Measurements from ENCODE around the gene SLC22A15.

Gene SLC22A15

GRCh38 chr1:116002781-116003420 lies 26.6 kb downstream of the SLC22A15 start:
- Histone ChIP-seq H3K27ac (ENCODE audit: low read depth, low read length) (no peak overlapping the region), H3K9me3 (ENCODE audit: control insufficient read depth in 1 of 2, low read length in 2 of 2) (peaks cover 1 to 7% of the 10 kb centered on the region in 2 donors), H3K4me3 (ENCODE audit: low read depth in 1 of 2, low read length in 2 of 2) (no peak overlapping the region)

GRCh38 chr1:116003823-116004222 lies 27.5 kb downstream of the SLC22A15 start:
- Histone ChIP-seq H3K4me1 (ENCODE audit: control insufficient read depth in 1 of 2, insufficient read depth in 2 of 2, low read length in 2 of 2) (peaks cover 6 to 9% of the 10 kb centered on the region in 2 donors), H3K4me3 (ENCODE audit: low read depth in 1 of 2, low read length in 2 of 2) (no peak overlapping the region), H3K36me3 (ENCODE audit: control insufficient read depth in 1 of 2, insufficient read depth in 2 of 2, low read length in 2 of 2) (no peaks in the 10 kb centered on the region), H3K9me3 (ENCODE audit: control insufficient read depth in 1 of 2, low read length in 2 of 2) (no peaks in the 10 kb centered on the region), H3K9ac (ENCODE audit: low read depth in 1 of 2, low read length in 2 of 2) (no peak overlapping the region), H3K27me3 (ENCODE audit: control insufficient read depth in 1 of 2, insufficient read depth in 2 of 2, low read length in 2 of 2) (no peaks in the 10 kb centered on the region), H3K27ac (ENCODE audit: low read depth, low read length) (no peak overlapping the region)

More at GRCh38 chr1:116002781-116003420, 26.6 kb downstream of the SLC22A15 start:
- Histone ChIP-seq H3K9ac (ENCODE audit: low read depth in 1 of 2, low read length in 2 of 2) (no peak overlapping the region), H3K27me3 (ENCODE audit: control insufficient read depth in 1 of 2, insufficient read depth in 2 of 2, low read length in 2 of 2) (no peaks in the 10 kb centered on the region), H3K36me3 (ENCODE audit: control insufficient read depth in 1 of 2, insufficient read depth in 2 of 2, low read length in 2 of 2) (no peaks in the 10 kb centered on the region), H3K4me1 (ENCODE audit: control insufficient read depth in 1 of 2, insufficient read depth in 2 of 2, low read length in 2 of 2) (peaks cover 6 to 9% of the 10 kb centered on the region in 2 donors)

- Histone ChIP-seq H3K4me3 (ENCODE audit: low read depth in 1 of 2, low read length in 2 of 2) (peak overlapping the region; percentile 63 to 67), H3K9ac (ENCODE audit: low read depth in 1 of 2, low read length in 2 of 2) (peak overlapping the region; percentile 30 to 35), H3K9me3 (ENCODE audit: control insufficient read depth in 1 of 2, low read length in 2 of 2) (no peaks in the 10 kb centered on the region), H3K36me3 (ENCODE audit: control insufficient read depth in 1 of 2, insufficient read depth in 2 of 2, low read length in 2 of 2) (no peaks in the 10 kb centered on the region), H3K27me3 (ENCODE audit: control insufficient read depth in 1 of 2, insufficient read depth in 2 of 2, low read length in 2 of 2) (no peaks in the 10 kb centered on the region), H3K4me1 (ENCODE audit: control insufficient read depth in 1 of 2, insufficient read depth in 2 of 2, low read length in 2 of 2) (peaks cover 6 to 9% of the 10 kb centered on the region in 2 donors), H3K27ac (ENCODE audit: low read depth, low read length) (no peak overlapping the region)
Measured at GRCh38 chr1:116006486-116006964, 30.2 kb downstream of the SLC22A15 start.

GRCh38 chr1:116008656-116009390 lies 32.5 kb downstream of the SLC22A15 start:
- Histone ChIP-seq H3K4me1 (ENCODE audit: control insufficient read depth in 1 of 2, insufficient read depth in 2 of 2, low read length in 2 of 2) (peaks cover 6 to 9% of the 10 kb centered on the region in 2 donors), H3K9ac (ENCODE audit: low read depth in 1 of 2, low read length in 2 of 2) (no peak overlapping the region), H3K27me3 (ENCODE audit: control insufficient read depth in 1 of 2, insufficient read depth in 2 of 2, low read length in 2 of 2) (no peaks in the 10 kb centered on the region)

GRCh38 chr1:116012716-116013115 lies 36.4 kb downstream of the SLC22A15 start:
- Histone ChIP-seq H3K36me3 (ENCODE audit: control insufficient read depth in 1 of 2, insufficient read depth in 2 of 2, low read length in 2 of 2) (no peaks in the 10 kb centered on the region), H3K4me1 (ENCODE audit: control insufficient read depth in 1 of 2, insufficient read depth in 2 of 2, low read length in 2 of 2) (no peaks in the 10 kb centered on the region), H3K9me3 (ENCODE audit: control insufficient read depth in 1 of 2, low read length in 2 of 2) (no peaks in the 10 kb centered on the region), H3K4me3 (ENCODE audit: low read depth in 1 of 2, low read length in 2 of 2) (no peak overlapping the region), H3K9ac (ENCODE audit: low read depth in 1 of 2, low read length in 2 of 2) (no peak overlapping the region), H3K27ac (ENCODE audit: low read depth, low read length) (no peak overlapping the region), H3K27me3 (ENCODE audit: control insufficient read depth in 1 of 2, insufficient read depth in 2 of 2, low read length in 2 of 2) (no peaks in the 10 kb centered on the region)

More at GRCh38 chr1:116008656-116009390, 32.5 kb downstream of the SLC22A15 start:
- Histone ChIP-seq H3K27ac (ENCODE audit: low read depth, low read length) (no peak overlapping the region), H3K4me3 (ENCODE audit: low read depth in 1 of 2, low read length in 2 of 2) (no peak overlapping the region), H3K36me3 (ENCODE audit: control insufficient read depth in 1 of 2, insufficient read depth in 2 of 2, low read length in 2 of 2) (no peaks in the 10 kb centered on the region), H3K9me3 (ENCODE audit: control insufficient read depth in 1 of 2, low read length in 2 of 2) (no peaks in the 10 kb centered on the region)

- no peak overlapping the region for H3K9ac ChIP-seq (ENCODE audit: low read depth in 1 of 2, low read length in 2 of 2)
- no peaks in the 10 kb centered on the region for H3K36me3 ChIP-seq (ENCODE audit: control insufficient read depth in 1 of 2, insufficient read depth in 2 of 2, low read length in 2 of 2)
- no peaks in the 10 kb centered on the region for H3K4me1 ChIP-seq (ENCODE audit: control insufficient read depth in 1 of 2, insufficient read depth in 2 of 2, low read length in 2 of 2)
- no peak overlapping the region for H3K4me3 ChIP-seq (ENCODE audit: low read depth in 1 of 2, low read length in 2 of 2)
- no peaks in the 10 kb centered on the region for H3K27me3 ChIP-seq (ENCODE audit: control insufficient read depth in 1 of 2, insufficient read depth in 2 of 2, low read length in 2 of 2)
- no peaks in the 10 kb centered on the region for H3K9me3 ChIP-seq (ENCODE audit: control insufficient read depth in 1 of 2, low read length in 2 of 2)
- H3K27ac ChIP-seq (ENCODE audit: low read depth, low read length): no peak overlapping the region
Measured at GRCh38 chr1:116015679-116016078, 39.4 kb downstream of the SLC22A15 start.

- no peaks in the 10 kb centered on the region for H3K9me3 ChIP-seq (ENCODE audit: control insufficient read depth in 1 of 2, low read length in 2 of 2)
- no peak overlapping the region for H3K4me3 ChIP-seq (ENCODE audit: low read depth in 1 of 2, low read length in 2 of 2)
- no peaks in the 10 kb centered on the region for H3K4me1 ChIP-seq (ENCODE audit: control insufficient read depth in 1 of 2, insufficient read depth in 2 of 2, low read length in 2 of 2)
- H3K36me3 ChIP-seq (ENCODE audit: control insufficient read depth in 1 of 2, insufficient read depth in 2 of 2, low read length in 2 of 2): no peaks in the 10 kb centered on the region
- no peak overlapping the region for H3K9ac ChIP-seq (ENCODE audit: low read depth in 1 of 2, low read length in 2 of 2)
- H3K27me3 ChIP-seq (ENCODE audit: control insufficient read depth in 1 of 2, insufficient read depth in 2 of 2, low read length in 2 of 2): no peaks in the 10 kb centered on the region
- H3K27ac ChIP-seq (ENCODE audit: low read depth, low read length): no peak overlapping the region
Measured at GRCh38 chr1:116018007-116018406, 41.7 kb downstream of the SLC22A15 start.

GRCh38 chr1:116019653-116020253 lies 43.4 kb downstream of the SLC22A15 start:
- Histone ChIP-seq H3K9ac (ENCODE audit: low read depth in 1 of 2, low read length in 2 of 2) (no peak overlapping the region), H3K4me3 (ENCODE audit: low read depth in 1 of 2, low read length in 2 of 2) (no peak overlapping the region), H3K27me3 (ENCODE audit: control insufficient read depth in 1 of 2, insufficient read depth in 2 of 2, low read length in 2 of 2) (no peaks in the 10 kb centered on the region), H3K27ac (ENCODE audit: low read depth, low read length) (no peak overlapping the region), H3K4me1 (ENCODE audit: control insufficient read depth in 1 of 2, insufficient read depth in 2 of 2, low read length in 2 of 2) (no peaks in the 10 kb centered on the region), H3K36me3 (ENCODE audit: control insufficient read depth in 1 of 2, insufficient read depth in 2 of 2, low read length in 2 of 2) (no peaks in the 10 kb centered on the region), H3K9me3 (ENCODE audit: control insufficient read depth in 1 of 2, low read length in 2 of 2) (no peaks in the 10 kb centered on the region)

GRCh38 chr1:116020668-116021272 lies 44.5 kb downstream of the SLC22A15 start:
- no peak overlapping the region for H3K4me3 ChIP-seq (ENCODE audit: low read depth in 1 of 2, low read length in 2 of 2)
- H3K27me3 ChIP-seq (ENCODE audit: control insufficient read depth in 1 of 2, insufficient read depth in 2 of 2, low read length in 2 of 2): no peaks in the 10 kb centered on the region
- H3K27ac ChIP-seq (ENCODE audit: low read depth, low read length): no peak overlapping the region
- H3K4me1 ChIP-seq (ENCODE audit: control insufficient read depth in 1 of 2, insufficient read depth in 2 of 2, low read length in 2 of 2): no peaks in the 10 kb centered on the region
- H3K9ac ChIP-seq (ENCODE audit: low read depth in 1 of 2, low read length in 2 of 2): no peak overlapping the region
- H3K36me3 ChIP-seq (ENCODE audit: control insufficient read depth in 1 of 2, insufficient read depth in 2 of 2, low read length in 2 of 2): no peaks in the 10 kb centered on the region
- no peaks in the 10 kb centered on the region for H3K9me3 ChIP-seq (ENCODE audit: control insufficient read depth in 1 of 2, low read length in 2 of 2)

GRCh38 chr1:116024626-116025025 lies 48.3 kb downstream of the SLC22A15 start:
- no peak overlapping the region for H3K9ac ChIP-seq (ENCODE audit: low read depth in 1 of 2, low read length in 2 of 2)
- H3K4me1 ChIP-seq (ENCODE audit: control insufficient read depth in 1 of 2, insufficient read depth in 2 of 2, low read length in 2 of 2): no peaks in the 10 kb centered on the region
- H3K4me3 ChIP-seq (ENCODE audit: low read depth in 1 of 2, low read length in 2 of 2): no peak overlapping the region
- H3K9me3 ChIP-seq (ENCODE audit: control insufficient read depth in 1 of 2, low read length in 2 of 2): no peaks in the 10 kb centered on the region
- H3K27me3 ChIP-seq (ENCODE audit: control insufficient read depth in 1 of 2, insufficient read depth in 2 of 2, low read length in 2 of 2): no peaks in the 10 kb centered on the region
- H3K27ac ChIP-seq (ENCODE audit: low read depth, low read length): no peak overlapping the region
- no peaks in the 10 kb centered on the region for H3K36me3 ChIP-seq (ENCODE audit: control insufficient read depth in 1 of 2, insufficient read depth in 2 of 2, low read length in 2 of 2)

Measured in duodenal mucosa (tissue), 2 donors.